Fibroblast of pulmonary artery (primary cell): Measurements from ENCODE around the gene TRRAP.

ENCODE experiments used
- DNase-seq: peaks from one replicate; pipeline ENCODE4 v3.0.0-alpha.2; 2010; ENCODE audit warnings: low read depth
- H3K4me3 ChIP-seq: replicated peaks from 2 replicates; pipeline ENCODE4 v1.5.1; 2011; ENCODE audit warnings: low read depth, mild to moderate bottlenecking, control low read depth, low read length, moderate library complexity
- CTCF ChIP-seq: IDR thresholded peaks from 2 replicates; pipeline ENCODE4 v1.5.1; 2011; ENCODE audit warnings: mild to moderate bottlenecking, control low read depth, low read length, inconsistent platforms; ENCODE audit errors: missing control alignments

TRRAP gene

GRCh38 chr7:98956469-98956868 lies 78.1 kb downstream of the TRRAP start:
- TF ChIP-seq CTCF = no peak
- DNase-seq = no peak
- H3K4me3 ChIP-seq = no peak overlapping the region

GRCh38 chr7:98956937-98957336 lies 78.6 kb downstream of the TRRAP start:
- DNase-seq = no peak
- no peak overlapping the region for H3K4me3 ChIP-seq
- TF ChIP-seq CTCF = no peak

GRCh38 chr7:98957766-98958165 lies 79.4 kb downstream of the TRRAP start:
- DNase-seq = no peak
- TF ChIP-seq CTCF = no peak
- no peak overlapping the region for H3K4me3 ChIP-seq

GRCh38 chr7:98958968-98959367 lies 80.6 kb downstream of the TRRAP start:
- TF ChIP-seq CTCF = no peak
- H3K4me3 ChIP-seq = no peak overlapping the region
- no peak for DNase-seq

GRCh38 chr7:98963305-98963704 lies 85.0 kb downstream of the TRRAP start:
- DNase-seq = no peak
- TF ChIP-seq CTCF = no peak
- H3K4me3 ChIP-seq = no peak overlapping the region

GRCh38 chr7:98964596-98964995 lies 86.3 kb downstream of the TRRAP start:
- no peak for DNase-seq
- H3K4me3 ChIP-seq = no peak overlapping the region
- no peak for TF ChIP-seq CTCF

GRCh38 chr7:98968621-98969020 lies 90.3 kb downstream of the TRRAP start:
- DNase-seq = no peak
- H3K4me3 ChIP-seq = no peak overlapping the region
- TF ChIP-seq CTCF = no peak
